LNCAP (cell line): ENCODE measurements around the gene RCAN1.

ENCODE experiments used
- CTCF ChIP-seq: fragments of 450-650 bp; IDR thresholded peaks from 2 replicates; pipeline ENCODE4 v1.5.1; 2017; ENCODE audit warnings: mild to moderate bottlenecking

RCAN1 gene

GRCh38 chr21:34500191-34500590, 114.7 kb downstream of the RCAN1 start:
- TF ChIP-seq CTCF, result no peak

DNA sequence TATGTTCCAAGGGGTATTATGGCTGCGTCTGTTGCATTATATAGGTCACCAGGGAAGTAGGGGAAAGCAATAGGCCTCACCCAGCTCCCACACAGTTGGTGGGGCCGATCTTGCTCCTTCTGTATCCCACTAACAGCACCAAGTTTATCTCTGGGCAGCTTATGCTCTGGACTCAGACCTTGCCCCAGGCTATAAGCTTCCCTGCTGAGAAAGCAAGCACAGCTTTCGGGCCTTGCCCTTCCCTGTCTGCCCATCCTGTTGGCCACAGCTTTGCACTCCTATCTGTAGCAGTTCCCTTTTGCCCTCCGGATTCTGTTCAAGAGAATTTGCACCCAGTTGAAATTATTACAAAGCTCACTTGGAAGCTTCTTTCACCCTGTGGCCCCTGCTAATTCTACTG, 115.8 kb downstream of the RCAN1 start:
- no peak for TF ChIP-seq CTCF

DNA sequence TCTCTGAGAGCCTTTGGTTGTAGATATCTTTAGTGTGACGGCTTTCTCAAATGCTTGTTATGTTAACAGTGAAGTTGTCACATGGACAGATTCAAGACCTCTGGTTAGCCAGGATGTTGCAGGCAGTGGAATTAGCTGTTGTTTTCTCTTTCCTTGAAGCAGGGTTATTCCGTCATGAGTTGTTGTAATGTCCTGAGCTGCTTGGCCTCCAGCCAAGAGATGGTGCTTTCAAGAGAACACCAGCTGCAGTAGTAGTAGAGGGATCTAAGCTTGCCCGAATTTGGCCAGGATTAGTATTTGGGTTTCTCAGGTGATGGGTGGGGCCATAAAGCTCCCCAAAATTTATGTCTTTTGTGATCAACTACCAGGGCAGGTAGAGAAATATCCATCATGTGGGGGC, 116.3 kb downstream of the RCAN1 start:
- no peak for TF ChIP-seq CTCF
